Osteoblast (primary cell): Measurements from ENCODE around the gene PHF20. TPM values are rescaled to one million over a fixed set of nuclear protein-coding genes. Genes with fewer than 3 reads are reported as not detected.
"Not testable (repeated sequence)": the region's sequence is repeated elsewhere in the genome, so short reads cannot be mapped to it uniquely, and the experiment has no call there.

Experiments
- DNase-seq: peaks from one replicate; pipeline ENCODE4 v3.0.0; 2011; ENCODE audit warnings: low spot score, mixed read lengths; ENCODE audit not compliant: insufficient read length; ENCODE audit errors: missing footprints
- H2AFZ ChIP-seq: 2 replicates; pipeline ENCODE4 v1.6.0; 2011; ENCODE audit warnings: mild to moderate bottlenecking, low read length
- H3K27ac ChIP-seq: 2 replicates; pipeline ENCODE4 v1.5.1; 2011; ENCODE audit warnings: mild to moderate bottlenecking, low read depth, low read length, moderate library complexity
- H3K27me3 ChIP-seq: 2 replicates; pipeline ENCODE4 v1.6.0; 2012; ENCODE audit warnings: mild to moderate bottlenecking, control low read depth, inconsistent platforms, low read length, moderate library complexity; ENCODE audit not compliant: insufficient read depth
- H3K36me3 ChIP-seq: 2 replicates; pipeline ENCODE4 v1.5.1; 2011; ENCODE audit warnings: mild to moderate bottlenecking, low read length, control low read depth, moderate library complexity; ENCODE audit not compliant: insufficient read depth
- H3K4me1 ChIP-seq: 2 replicates; pipeline ENCODE4 v1.5.1; 2011; ENCODE audit warnings: mild to moderate bottlenecking, low read length, control low read depth, moderate library complexity; ENCODE audit not compliant: insufficient read depth
- H3K4me2 ChIP-seq: 2 replicates; pipeline ENCODE4 v1.6.0; 2011; ENCODE audit warnings: mild to moderate bottlenecking, low read length; ENCODE audit not compliant: insufficient read depth
- H3K4me3 ChIP-seq: fragments of 200-600 bp; sonication (generic); 3 replicates; pipeline ENCODE4 v1.5.1; 2012; ENCODE audit warnings: mild to moderate bottlenecking, low read length, inconsistent platforms; ENCODE audit not compliant: insufficient read depth
- H3K79me2 ChIP-seq: 2 replicates; pipeline ENCODE4 v1.6.0; 2012; ENCODE audit warnings: mild to moderate bottlenecking, low read length, control low read depth, inconsistent platforms; ENCODE audit not compliant: insufficient read depth
- H3K9me3 ChIP-seq: 2 replicates; pipeline ENCODE4 v1.5.1; 2011; ENCODE audit warnings: low read depth, low read length, control low read depth
- H4K20me1 ChIP-seq: 2 replicates; pipeline ENCODE4 v1.6.0; 2012; ENCODE audit warnings: mild to moderate bottlenecking, low read length, control low read depth; ENCODE audit not compliant: insufficient read depth
- CTCF ChIP-seq: IDR thresholded peaks from 2 replicates; pipeline ENCODE4 v1.5.1; 2011; ENCODE audit warnings: mild to moderate bottlenecking, low read depth, low read length, moderate library complexity; ENCODE audit errors: extremely low read depth
- total RNA-seq: library from RNA; depleted of rRNA; stranded (reverse); fragments of >200 nt; gene quantifications from 2 replicates; pipeline ENCODE4 v1.2.3, GENCODE V29; 2012

Gene PHF20
- total RNA-seq, 1 donor: 39.1 TPM

- no peak for DNase-seq
- no peak overlapping the region for H3K4me3 ChIP-seq
- H3K36me3 ChIP-seq: peaks cover 6% of the 10 kb centered on the region
- no peak overlapping the region for H3K4me2 ChIP-seq
- no peak for TF ChIP-seq CTCF
- peaks cover 51% of the 10 kb centered on the region for H3K79me2 ChIP-seq
- H3K4me1 ChIP-seq: peaks cover 12% of the 10 kb centered on the region
- no peak overlapping the region for H3K27ac ChIP-seq
- no peaks in the 10 kb centered on the region for H3K9me3 ChIP-seq
- no peaks in the 10 kb centered on the region for H3K27me3 ChIP-seq
- no peaks in the 10 kb centered on the region for H4K20me1 ChIP-seq
- no peak overlapping the region for H2AFZ ChIP-seq
Observed at GRCh38 chr20:35891375-35891774, 119.6 kb downstream of the PHF20 start.

GRCh38 chr20:35892871-35893270 lies 121.1 kb downstream of the PHF20 start:
- Histone ChIP-seq H3K9me3 (no peaks in the 10 kb centered on the region), H3K4me1 (peaks cover 12% of the 10 kb centered on the region), H3K4me2 (no peak overlapping the region), H3K79me2 (peaks cover 41% of the 10 kb centered on the region), H3K27ac (no peak overlapping the region), H3K36me3 (no peaks in the 10 kb centered on the region), H4K20me1 (no peaks in the 10 kb centered on the region), H3K4me3 (no peak overlapping the region), H2AFZ (no peak overlapping the region), H3K27me3 (no peaks in the 10 kb centered on the region)
- no peak for DNase-seq
- no peak for TF ChIP-seq CTCF

- H3K36me3 ChIP-seq: peaks cover under 1% of the 10 kb centered on the region
- no peaks in the 10 kb centered on the region for H3K27me3 ChIP-seq
- TF ChIP-seq CTCF: no peak
- H3K9me3 ChIP-seq: no peaks in the 10 kb centered on the region
- no peak overlapping the region for H3K27ac ChIP-seq
- no peak overlapping the region for H3K4me2 ChIP-seq
- no peaks in the 10 kb centered on the region for H4K20me1 ChIP-seq
- DNase-seq: no peak
- no peak overlapping the region for H2AFZ ChIP-seq
- H3K4me3 ChIP-seq: no peak overlapping the region
- H3K4me1 ChIP-seq: peaks cover 7% of the 10 kb centered on the region
- peaks cover 34% of the 10 kb centered on the region for H3K79me2 ChIP-seq
Observed at GRCh38 chr20:35893942-35894341, 122.1 kb downstream of the PHF20 start.

- peaks cover 28% of the 10 kb centered on the region for H3K79me2 ChIP-seq
- not testable (repeated sequence) for H3K4me2 ChIP-seq
Observed at GRCh38 chr20:35895516-35895915, 123.7 kb downstream of the PHF20 start.

More at GRCh38 chr20:35895516-35895915, 123.7 kb downstream of the PHF20 start:
- not testable (repeated sequence) for H3K4me3 ChIP-seq, H4K20me1 ChIP-seq, H3K4me1 ChIP-seq, H3K27me3 ChIP-seq, H3K9me3 ChIP-seq, H3K27ac ChIP-seq, DNase-seq, H2AFZ ChIP-seq
- peaks cover 16% of the 10 kb centered on the region for H3K36me3 ChIP-seq
